IPS DF 6.9 (cell line): Measurements from ENCODE around the gene MT1G.

ENCODE experiments used
- DNase-seq: peaks from one replicate; pipeline ENCODE4 v3.0.0-alpha.2; 2013; ENCODE audit warnings: low read depth, low spot score
- H3K27ac ChIP-seq: one replicate; pipeline ENCODE4 v1.5.1; 2013; ENCODE audit warnings: low read length, control low read depth
- H3K27me3 ChIP-seq: 2 replicates; pipeline ENCODE4 v1.6.1; 2013; ENCODE audit warnings: mild to moderate bottlenecking, low read length; ENCODE audit not compliant: control insufficient read depth, insufficient read depth
- H3K36me3 ChIP-seq: 2 replicates; pipeline ENCODE4 v1.6.1; 2013; ENCODE audit warnings: low read length; ENCODE audit not compliant: control insufficient read depth, insufficient read depth
- H3K4me1 ChIP-seq: 2 replicates; pipeline ENCODE4 v1.6.1; 2013; ENCODE audit warnings: low read length; ENCODE audit not compliant: control insufficient read depth, insufficient read depth
- H3K4me3 ChIP-seq: 2 replicates; pipeline ENCODE4 v1.5.1; 2013; ENCODE audit warnings: mild to moderate bottlenecking, low read length
- H3K9me3 ChIP-seq: 2 replicates; pipeline ENCODE4 v1.6.1; 2013; ENCODE audit warnings: low read length, inconsistent platforms; ENCODE audit not compliant: control insufficient read depth, insufficient read depth
- WGBS: extraction: QIAGEN DNeasy Blood & Tissue Kit; methylation state at CpG from one replicate; pipeline ENCODE4 v1.1.7; 2013; ENCODE audit warnings: mixed read lengths, missing lambda C conversion rate; ENCODE audit not compliant: insufficient read length, insufficient coverage; 5-methylcytosine and 5-hydroxymethylcytosine counted together

The MT1G gene

GRCh38 chr16:56647641-56648431 lies 20.0 kb downstream of the MT1G start:
- H3K27ac ChIP-seq: no peak overlapping the region
- no peaks in the 10 kb centered on the region for H3K4me1 ChIP-seq
- WGBS: no CpG with 5 or more reads among the region's 33 CpGs
- no peak overlapping the region for H3K4me3 ChIP-seq
- H3K27me3 ChIP-seq: peaks cover 63% of the 10 kb centered on the region
- no peak for DNase-seq
- H3K36me3 ChIP-seq: no peaks in the 10 kb centered on the region
- no peaks in the 10 kb centered on the region for H3K9me3 ChIP-seq

DNA sequence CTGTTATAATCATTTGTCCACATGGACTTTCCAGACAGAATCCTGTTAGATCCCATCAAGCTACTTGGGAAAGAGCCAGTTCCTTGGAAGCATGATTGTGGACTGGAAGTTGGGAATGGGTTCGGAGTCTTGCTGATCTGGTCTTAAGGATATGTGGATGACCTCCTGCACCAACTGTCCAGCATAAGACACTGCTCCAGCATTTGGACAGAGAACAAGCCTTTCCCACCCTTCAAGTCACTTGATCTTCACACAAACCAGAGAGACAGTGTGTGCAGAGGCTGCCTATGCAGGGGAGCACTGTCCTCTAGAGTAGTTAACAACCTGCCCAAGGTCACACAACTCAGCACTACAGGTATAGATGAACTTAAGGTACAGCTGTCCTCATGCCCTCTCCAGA lies 22.0 kb downstream of the MT1G start:
- peaks cover 83% of the 10 kb centered on the region for H3K27me3 ChIP-seq
- DNase-seq: no peak
- no CpG with 5 or more reads among the region's 1 CpG for WGBS

DNA sequence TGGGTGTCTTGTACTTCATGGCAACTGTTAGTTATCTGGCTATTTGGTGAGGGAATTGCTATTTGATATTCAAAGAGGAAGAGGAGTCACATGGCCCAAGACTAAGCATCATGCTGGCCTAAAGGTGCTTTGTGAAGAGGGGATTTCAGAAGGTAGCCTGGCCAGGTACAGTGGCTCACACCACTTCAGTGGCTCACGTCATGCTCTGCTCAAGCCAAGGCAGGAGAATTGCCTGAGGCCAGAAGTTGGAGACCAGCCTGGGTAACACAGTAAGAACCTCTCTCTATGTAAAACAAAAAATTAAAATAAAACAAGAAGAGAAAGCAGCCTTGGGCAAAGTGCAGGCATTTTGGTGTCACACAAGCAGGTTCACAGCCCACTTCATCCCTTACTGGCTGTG lies 22.6 kb downstream of the MT1G start:
- H3K4me1 ChIP-seq: no peaks in the 10 kb centered on the region
- no CpG with 5 or more reads among the region's 1 CpG for WGBS
- no peaks in the 10 kb centered on the region for H3K9me3 ChIP-seq
- no peak overlapping the region for H3K27ac ChIP-seq
- H3K36me3 ChIP-seq: no peaks in the 10 kb centered on the region
- H3K27me3 ChIP-seq: peaks cover 88% of the 10 kb centered on the region
- DNase-seq: no peak
- H3K4me3 ChIP-seq: no peak overlapping the region

More for the DNA sequence above, 22.0 kb downstream of the MT1G start:
- no peak overlapping the region for H3K27ac ChIP-seq
- H3K9me3 ChIP-seq: no peaks in the 10 kb centered on the region
- H3K4me1 ChIP-seq: no peaks in the 10 kb centered on the region
- no peaks in the 10 kb centered on the region for H3K36me3 ChIP-seq
- no peak overlapping the region for H3K4me3 ChIP-seq

DNA sequence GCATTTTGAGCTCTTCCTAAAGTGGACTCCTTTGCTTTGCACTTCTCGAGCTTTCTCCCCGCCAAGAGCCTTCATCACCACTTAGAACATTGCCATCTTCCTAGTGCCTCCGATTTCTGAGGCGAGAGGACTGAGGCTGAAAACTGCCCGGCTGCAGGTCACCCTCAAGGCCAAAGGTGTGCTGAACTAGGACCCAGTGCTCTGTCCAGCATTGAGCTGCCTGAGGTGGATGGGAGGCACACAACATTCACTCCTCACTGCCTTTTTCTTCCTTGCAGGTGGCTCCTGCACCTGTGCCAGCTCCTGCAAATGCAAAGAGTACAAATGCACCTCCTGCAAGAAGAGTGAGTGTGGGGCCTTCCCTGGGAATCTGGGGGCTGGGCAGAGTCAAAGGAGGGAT lies 24.0 kb downstream of the MT1G start:
- WGBS: no CpG with 5 or more reads among the region's 5 CpGs

DNA sequence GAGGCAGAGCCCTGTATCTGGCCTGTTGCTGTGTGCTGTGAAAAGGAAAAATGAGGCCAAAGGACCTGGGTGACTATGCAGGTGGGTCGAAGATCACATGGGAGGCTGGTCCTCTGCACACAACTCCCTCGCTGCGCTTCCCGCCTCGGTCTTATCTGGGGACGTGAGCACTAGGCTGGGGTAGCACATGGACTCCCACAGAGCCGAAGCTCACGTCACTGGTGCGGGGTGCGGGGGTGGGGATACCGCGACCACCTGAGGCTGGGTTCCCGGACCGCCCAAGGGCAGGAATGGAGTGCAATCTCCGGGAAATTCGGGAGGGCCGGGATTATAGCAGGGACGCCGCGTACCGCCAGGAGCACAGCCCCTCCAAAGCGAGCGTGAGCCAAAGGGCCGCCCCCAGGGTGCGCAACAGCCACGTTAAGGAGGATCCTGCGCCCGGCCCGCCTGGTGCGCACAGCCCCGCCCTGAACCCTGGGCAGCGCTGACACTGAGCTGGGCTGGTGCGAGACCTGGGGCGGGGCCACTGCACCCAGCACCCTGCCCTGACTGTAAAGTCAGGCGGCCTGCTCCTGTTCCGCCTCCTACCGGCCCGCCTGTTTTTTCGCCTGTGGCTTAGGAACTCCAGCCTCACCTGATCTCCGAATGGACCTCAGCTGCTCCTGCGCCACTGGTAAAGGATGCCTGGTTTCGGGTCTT lies 24.6 kb downstream of the MT1G start:
- no peak for DNase-seq
- Histone ChIP-seq H3K36me3 (no peaks in the 10 kb centered on the region), H3K27me3 (peaks cover 95% of the 10 kb centered on the region), H3K4me3 (peak overlapping the region; percentile 4; the same call in 1 of the 2 replicates), H3K27ac (no peak overlapping the region), H3K4me1 (no peaks in the 10 kb centered on the region), H3K9me3 (no peaks in the 10 kb centered on the region)
- no CpG with 5 or more reads among the region's 42 CpGs for whole genome bisulfite sequencing

More for the DNA sequence above, 24.0 kb downstream of the MT1G start:
- Histone ChIP-seq H3K4me1 (no peaks in the 10 kb centered on the region), H3K4me3 (no peak overlapping the region), H3K36me3 (no peaks in the 10 kb centered on the region), H3K27ac (no peak overlapping the region), H3K27me3 (peaks cover 96% of the 10 kb centered on the region), H3K9me3 (no peaks in the 10 kb centered on the region)
- no peak for DNase-seq

DNA sequence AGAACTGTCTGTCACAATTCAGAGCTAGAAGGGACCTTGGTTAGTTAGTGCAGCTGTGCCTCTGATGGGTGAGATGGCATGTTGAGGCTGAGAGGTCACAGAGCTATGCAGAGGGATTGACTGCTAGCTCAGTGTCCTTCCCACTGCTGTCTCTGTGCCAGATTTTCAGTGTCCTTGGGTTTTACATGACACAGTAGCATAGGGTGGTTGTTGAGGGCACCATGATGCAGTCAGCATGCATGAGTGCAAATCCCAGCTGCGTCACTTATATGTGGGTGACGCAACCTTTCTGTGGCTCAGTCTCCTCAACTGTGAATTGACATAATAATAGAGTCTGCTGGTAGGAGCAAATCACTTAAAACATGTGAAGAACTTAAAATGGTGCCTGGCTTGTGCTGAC lies 26.7 kb downstream of the MT1G start:
- WGBS: no CpG with 5 or more reads among the region's 2 CpGs
- Histone ChIP-seq H3K36me3 (no peaks in the 10 kb centered on the region), H3K27me3 (peaks cover 96% of the 10 kb centered on the region), H3K27ac (no peak overlapping the region), H3K4me1 (no peaks in the 10 kb centered on the region), H3K4me3 (no peak overlapping the region), H3K9me3 (no peaks in the 10 kb centered on the region)
- no peak for DNase-seq

DNA sequence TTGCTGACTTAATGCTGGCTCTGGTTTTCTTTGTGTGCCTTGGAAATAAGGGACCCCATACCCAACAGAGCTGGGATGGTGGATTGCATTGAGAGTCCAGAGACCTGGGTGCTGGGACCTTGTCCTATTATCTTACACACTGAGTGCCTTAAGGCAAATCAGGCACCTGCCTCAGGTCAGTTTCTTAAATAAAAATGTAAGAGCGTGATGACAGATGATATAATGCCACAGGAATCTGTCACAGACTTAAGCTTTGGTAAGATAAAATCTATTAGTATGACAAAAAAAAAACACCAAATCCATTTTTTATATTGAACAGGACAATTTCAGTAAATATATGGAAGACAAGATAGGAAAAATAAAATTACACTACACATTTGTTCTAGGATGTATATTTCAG lies 27.8 kb downstream of the MT1G start:
- H3K27ac ChIP-seq: no peak overlapping the region
- H3K36me3 ChIP-seq: no peaks in the 10 kb centered on the region; the same call in 1 of the 2 replicates
- no peaks in the 10 kb centered on the region for H3K9me3 ChIP-seq
- no peak for DNase-seq
- peaks cover 96% of the 10 kb centered on the region for H3K27me3 ChIP-seq
- no peak overlapping the region for H3K4me3 ChIP-seq
- WGBS: no CpG with 5 or more reads among the region's 1 CpG
- peaks cover 2% of the 10 kb centered on the region; the same call in 1 of the 2 replicates for H3K4me1 ChIP-seq

GRCh38 chr16:56639045-56639444 lies 28.8 kb downstream of the MT1G start:
- Histone ChIP-seq H3K36me3 (no peaks in the 10 kb centered on the region; the same call in 1 of the 2 replicates), H3K9me3 (no peaks in the 10 kb centered on the region), H3K27ac (no peak overlapping the region), H3K27me3 (peaks cover 97% of the 10 kb centered on the region), H3K4me3 (no peak overlapping the region), H3K4me1 (peaks cover 2% of the 10 kb centered on the region; the same call in 1 of the 2 replicates)
- DNase-seq: no peak
- WGBS: no CpG with 5 or more reads among the region's 1 CpG

DNA sequence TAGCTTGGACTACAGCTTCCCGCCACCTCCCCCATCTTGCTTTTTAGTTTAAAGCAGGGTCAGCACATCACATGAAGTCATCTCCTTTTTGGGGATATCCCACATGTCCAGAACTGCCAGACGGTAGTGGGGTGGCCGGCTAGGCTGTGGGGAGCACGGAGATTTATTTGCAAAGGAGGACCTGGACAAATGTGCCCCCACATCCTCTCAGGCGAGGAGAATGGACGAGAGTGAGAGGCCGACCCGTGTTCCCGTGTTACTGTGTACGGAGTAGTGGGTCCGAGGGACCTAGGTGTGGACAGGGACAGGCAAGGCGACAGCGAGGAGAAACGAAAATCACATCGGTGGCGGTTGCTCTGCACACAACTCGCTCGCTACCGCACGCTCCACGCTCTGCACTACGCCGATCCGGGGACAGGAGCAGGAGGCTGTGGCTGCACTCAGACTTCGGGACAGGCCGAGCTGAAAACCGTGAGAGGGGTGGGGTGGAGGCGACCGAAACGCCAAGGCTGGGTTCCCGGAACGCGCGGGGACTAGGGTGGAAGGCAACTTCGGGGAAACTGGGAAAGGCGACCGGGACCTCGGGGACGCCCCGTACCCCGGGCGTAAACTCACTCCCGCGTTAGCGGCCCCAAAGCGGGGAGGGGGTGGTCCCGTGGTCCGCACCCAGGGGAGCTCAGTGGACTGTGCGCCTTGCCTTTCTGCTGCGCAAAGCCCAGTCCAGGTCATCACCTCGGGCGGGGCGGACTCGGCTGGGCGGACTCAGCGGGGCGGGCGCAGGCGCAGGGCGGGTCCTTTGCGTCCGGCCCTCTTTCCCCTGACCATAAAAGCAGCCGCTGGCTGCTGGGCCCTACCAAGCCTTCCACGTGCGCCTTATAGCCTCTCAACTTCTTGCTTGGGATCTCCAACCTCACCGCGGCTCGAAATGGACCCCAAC lies 29.8 kb downstream of the MT1G start, which contains the start of gene MT1A:
TSS of gene MT1A (plus strand) at position 853 of the 937 bp plus-strand sequence. CDS start at position 926, 73 bp downstream.
- peaks cover 2% of the 10 kb centered on the region; the same call in 1 of the 2 replicates for H3K4me1 ChIP-seq
- peaks cover 97% of the 10 kb centered on the region for H3K27me3 ChIP-seq
- no peak within 1 kb of the TSS for H3K27ac ChIP-seq
- no CpG with 5 or more reads among the region's 68 CpGs for WGBS
- H3K36me3 ChIP-seq: no peaks in the 10 kb centered on the region; the same call in 1 of the 2 replicates
- H3K4me3 ChIP-seq: no peak within 1 kb of the TSS
- DNase-seq: no peak
- H3K9me3 ChIP-seq: no peaks in the 10 kb centered on the region
